Measurements from ENCODE around the gene ACTA2. TPM values are rescaled to one million over a fixed set of nuclear protein-coding genes. Genes with fewer than 3 reads are reported as not detected.

ACTA2 gene
- total RNA-seq (2014; rRNA removed; shearing (Covaris generic)) = 1,885 and 2,012 TPM in 2 replicates

DNA sequence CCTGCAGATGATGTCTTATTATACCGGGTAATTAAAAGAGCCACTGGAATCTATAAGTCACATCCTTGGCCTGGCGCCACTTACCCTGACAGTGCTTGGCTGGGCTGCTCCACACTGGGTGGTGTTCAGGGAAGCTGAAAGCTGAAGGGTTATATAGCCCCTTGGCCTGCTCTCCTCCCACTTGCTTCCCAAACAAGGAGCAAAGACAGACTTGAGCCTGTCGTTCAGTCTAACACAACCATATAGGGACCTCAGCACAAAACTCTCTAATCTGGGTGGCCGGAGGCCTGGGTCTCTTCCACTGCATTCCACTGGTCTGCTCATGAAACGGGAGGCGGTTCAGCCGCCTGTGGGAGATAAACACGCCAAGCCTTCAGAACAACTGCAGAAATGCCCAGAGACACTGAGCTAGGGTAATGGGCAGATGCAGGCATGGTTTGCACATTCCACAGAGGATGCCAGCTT is at the start of gene ACTA2:
Gene ACTA2, minus strand, starts transcription at position 127 of the 465 bp plus-strand sequence. CDS start 3,843 bp downstream, outside the sequence.
- H3K4me3 ChIP-seq = peak within 1 kb of the TSS; percentile 32
- H3K27me3 ChIP-seq (replicated peaks) = no peaks in the 10 kb centered on the region
- peaks cover 45% of the 10 kb centered on the region for H3K4me1 ChIP-seq (replicated peaks)
- peak; percentile 74 to 85 for DNase-seq (ENCODE audit: low read depth in 1 of 2, low spot score in 2 of 2)
- no peaks in the 10 kb centered on the region for H3K9me3 ChIP-seq (replicated peaks)
- peaks cover 27% of the 10 kb centered on the region for H3K36me3 ChIP-seq
- peak within 1 kb of the TSS; percentile 32 for H3K27ac ChIP-seq

GRCh38 chr10:89001729-89002072 is 49.1 kb upstream of the ACTA2 start:
- DNase-seq (ENCODE audit: low read depth in 1 of 2, low spot score in 2 of 2) = no peak
- H3K4me3 ChIP-seq = no peak overlapping the region
- H3K27me3 ChIP-seq (replicated peaks) = no peaks in the 10 kb centered on the region
- peaks cover 4% of the 10 kb centered on the region for H3K36me3 ChIP-seq
- peaks cover 20% of the 10 kb centered on the region for H3K4me1 ChIP-seq (replicated peaks)
- no peaks in the 10 kb centered on the region for H3K9me3 ChIP-seq (replicated peaks)
- no peak overlapping the region for H3K27ac ChIP-seq

GRCh38 chr10:89001024-89001728 is 48.6 kb upstream of the ACTA2 start:
- H3K9me3 ChIP-seq (replicated peaks) = no peaks in the 10 kb centered on the region
- peaks cover 4% of the 10 kb centered on the region for H3K36me3 ChIP-seq
- no peak for DNase-seq (ENCODE audit: low read depth in 1 of 2, low spot score in 2 of 2)
- H3K27me3 ChIP-seq (replicated peaks) = no peaks in the 10 kb centered on the region
- no peak overlapping the region for H3K27ac ChIP-seq
- H3K4me1 ChIP-seq (replicated peaks) = peaks cover 20% of the 10 kb centered on the region
- H3K4me3 ChIP-seq = peak overlapping the region; percentile 14; the same call in 1 of the 2 replicates

GRCh38 chr10:88999625-89000024 is 47.1 kb upstream of the ACTA2 start:
- DNase-seq (ENCODE audit: low read depth in 1 of 2, low spot score in 2 of 2) = no peak
- peaks cover 4% of the 10 kb centered on the region for H3K36me3 ChIP-seq
- no peak overlapping the region for H3K4me3 ChIP-seq
- H3K9me3 ChIP-seq (replicated peaks) = no peaks in the 10 kb centered on the region
- H3K27ac ChIP-seq = peak overlapping the region; percentile 34
- peaks cover 20% of the 10 kb centered on the region for H3K4me1 ChIP-seq (replicated peaks)
- H3K27me3 ChIP-seq (replicated peaks) = no peaks in the 10 kb centered on the region

DNA sequence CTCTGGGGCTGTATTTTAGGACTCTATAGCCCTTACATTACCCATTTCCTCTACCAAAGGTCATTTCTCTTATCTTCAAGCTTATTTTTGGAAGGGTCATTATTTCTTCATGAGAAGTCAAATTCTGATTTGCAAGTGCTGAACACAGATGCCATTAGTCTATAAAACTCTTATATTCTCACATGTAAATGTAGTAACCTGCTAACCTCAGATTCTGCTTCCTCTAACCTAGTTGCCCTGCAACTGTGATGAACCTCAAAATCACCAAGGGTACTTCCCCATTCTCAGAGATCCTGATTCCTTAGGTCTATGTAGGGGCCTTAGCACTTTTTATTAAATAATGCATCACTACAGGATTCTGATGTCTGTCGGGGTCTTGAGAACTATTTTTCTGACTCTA is 44.4 kb upstream of the ACTA2 start:
- Histone ChIP-seq H3K4me1 (replicated peaks) (peaks cover 39% of the 10 kb centered on the region), H3K9me3 (replicated peaks) (no peaks in the 10 kb centered on the region), H3K36me3 (no peaks in the 10 kb centered on the region), H3K27ac (no peak overlapping the region), H3K27me3 (replicated peaks) (no peaks in the 10 kb centered on the region), H3K4me3 (no peak overlapping the region)
- DNase-seq (ENCODE audit: low read depth in 1 of 2, low spot score in 2 of 2) = no peak

DNA sequence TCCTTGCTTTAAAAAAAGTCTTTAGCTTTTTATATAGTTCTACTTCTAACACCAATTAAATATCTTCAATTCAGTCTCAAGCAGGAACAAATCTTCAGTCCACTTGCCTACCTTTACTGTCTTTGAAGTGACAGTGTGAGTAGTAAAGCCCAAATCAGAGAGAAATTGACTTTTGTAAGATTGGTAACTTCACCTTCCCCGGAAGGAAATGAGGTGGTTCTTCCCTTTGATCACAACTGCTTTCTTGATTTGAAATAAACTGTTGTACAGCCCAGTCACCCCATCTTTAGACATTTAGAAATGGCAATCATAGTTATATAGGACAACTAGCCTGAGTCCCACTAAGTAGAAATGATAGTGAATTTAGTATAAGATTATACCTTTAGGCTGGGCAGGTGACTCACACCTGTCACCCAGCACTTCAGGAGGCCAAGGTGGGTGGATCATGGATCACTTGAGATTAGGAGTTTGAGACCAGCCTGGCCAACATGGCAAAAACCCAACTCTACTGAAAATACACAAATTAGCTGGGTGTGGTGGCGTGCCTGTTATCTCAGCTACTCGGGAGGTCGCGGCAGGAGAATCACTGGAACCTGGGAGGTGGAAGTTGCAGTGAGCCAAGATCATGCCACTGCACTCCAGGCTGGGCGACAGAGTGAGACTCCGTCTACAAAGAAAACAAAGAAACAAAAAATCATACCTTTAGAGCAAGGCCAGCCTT is 42.7 kb upstream of the ACTA2 start:
- no peaks in the 10 kb centered on the region for H3K27me3 ChIP-seq (replicated peaks)
- H3K27ac ChIP-seq = no peak overlapping the region
- no peak overlapping the region for H3K4me3 ChIP-seq
- no peaks in the 10 kb centered on the region for H3K9me3 ChIP-seq (replicated peaks)
- H3K4me1 ChIP-seq (replicated peaks) = peaks cover 28% of the 10 kb centered on the region
- H3K36me3 ChIP-seq = no peaks in the 10 kb centered on the region
- DNase-seq (ENCODE audit: low read depth in 1 of 2, low spot score in 2 of 2) = no peak

- Histone ChIP-seq H3K9me3 (replicated peaks) (no peaks in the 10 kb centered on the region), H3K27me3 (replicated peaks) (no peaks in the 10 kb centered on the region), H3K36me3 (no peaks in the 10 kb centered on the region), H3K4me1 (replicated peaks) (peaks cover 31% of the 10 kb centered on the region), H3K4me3 (no peak overlapping the region), H3K27ac (peak overlapping the region; percentile 6)
- DNase-seq (ENCODE audit: low read depth in 1 of 2, low spot score in 2 of 2) = peak in 1 of 2 experiments; percentile 32
Observed at GRCh38 chr10:88994019-88994418, 41.4 kb upstream of the ACTA2 start.

DNA sequence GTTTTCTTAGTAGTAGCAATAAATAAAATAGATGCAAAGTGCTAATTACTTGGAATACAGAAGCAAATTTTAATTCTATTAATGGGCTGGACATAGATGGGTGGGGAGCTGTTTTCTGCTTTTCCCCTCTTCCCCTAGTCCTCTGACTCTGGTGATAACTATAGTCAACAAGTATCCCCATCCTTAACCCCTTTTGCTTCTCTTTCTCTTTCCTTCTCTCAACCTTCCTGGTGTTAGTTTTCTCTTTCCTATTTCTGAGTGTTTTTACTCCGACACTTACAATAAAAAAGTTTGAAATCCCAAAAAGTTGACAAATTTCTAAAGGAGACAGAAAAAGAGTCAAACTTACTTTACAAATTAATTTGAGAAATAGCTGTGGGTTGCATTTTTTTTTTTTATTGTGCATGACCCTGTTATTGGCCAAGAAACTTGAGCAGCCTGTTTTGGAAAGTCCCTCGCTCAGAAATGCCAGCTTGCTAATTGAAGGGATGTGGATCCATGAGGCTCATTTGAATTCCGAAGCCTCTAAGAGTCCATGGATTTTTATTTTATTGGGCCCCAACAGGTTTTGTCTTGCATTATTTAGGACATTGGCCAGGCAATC is 40.5 kb upstream of the ACTA2 start:
- Histone ChIP-seq H3K27ac (no peak overlapping the region), H3K9me3 (replicated peaks) (no peaks in the 10 kb centered on the region), H3K36me3 (no peaks in the 10 kb centered on the region), H3K4me1 (replicated peaks) (peaks cover 31% of the 10 kb centered on the region), H3K4me3 (no peak overlapping the region), H3K27me3 (replicated peaks) (no peaks in the 10 kb centered on the region)
- peak in 1 of 2 experiments; percentile 40 for DNase-seq (ENCODE audit: low read depth in 1 of 2, low spot score in 2 of 2)

GRCh38 chr10:88991899-88992320 is 39.3 kb upstream of the ACTA2 start:
- Histone ChIP-seq H3K9me3 (replicated peaks) (no peaks in the 10 kb centered on the region), H3K4me1 (replicated peaks) (peaks cover 31% of the 10 kb centered on the region), H3K27me3 (replicated peaks) (no peaks in the 10 kb centered on the region), H3K36me3 (no peaks in the 10 kb centered on the region), H3K4me3 (peak overlapping the region; percentile 69), H3K27ac (peak overlapping the region; percentile 47)
- no peak for DNase-seq (ENCODE audit: low read depth in 1 of 2, low spot score in 2 of 2)

- peak overlapping the region; percentile 47 for H3K27ac ChIP-seq
- DNase-seq (ENCODE audit: low read depth in 1 of 2, low spot score in 2 of 2) = peak; percentile 51 to 70
- peak overlapping the region; percentile 69 for H3K4me3 ChIP-seq
Observed at GRCh38 chr10:88991161-88991898, 38.8 kb upstream of the ACTA2 start.

GRCh38 chr10:88990384-88991160 is 38.0 kb upstream of the ACTA2 start, which contains the start of gene FAS:
TSS of gene FAS (plus strand) at chr10:88990798. CDS start at chr10:88990877, 79 bp downstream.
- Histone ChIP-seq H3K27ac (peak within 1 kb of the TSS; percentile 47), H3K9me3 (replicated peaks) (no peaks in the 10 kb centered on the region), H3K36me3 (no peaks in the 10 kb centered on the region), H3K4me3 (peak within 1 kb of the TSS; percentile 69), H3K4me1 (replicated peaks) (peaks cover 31% of the 10 kb centered on the region), H3K27me3 (replicated peaks) (no peaks in the 10 kb centered on the region)
- peak; percentile 64 to 72 for DNase-seq (ENCODE audit: low read depth in 1 of 2, low spot score in 2 of 2)

More at GRCh38 chr10:88991161-88991898, 38.8 kb upstream of the ACTA2 start:
- Histone ChIP-seq H3K27me3 (replicated peaks) (no peaks in the 10 kb centered on the region), H3K4me1 (replicated peaks) (peaks cover 31% of the 10 kb centered on the region), H3K9me3 (replicated peaks) (no peaks in the 10 kb centered on the region), H3K36me3 (no peaks in the 10 kb centered on the region)

DNA sequence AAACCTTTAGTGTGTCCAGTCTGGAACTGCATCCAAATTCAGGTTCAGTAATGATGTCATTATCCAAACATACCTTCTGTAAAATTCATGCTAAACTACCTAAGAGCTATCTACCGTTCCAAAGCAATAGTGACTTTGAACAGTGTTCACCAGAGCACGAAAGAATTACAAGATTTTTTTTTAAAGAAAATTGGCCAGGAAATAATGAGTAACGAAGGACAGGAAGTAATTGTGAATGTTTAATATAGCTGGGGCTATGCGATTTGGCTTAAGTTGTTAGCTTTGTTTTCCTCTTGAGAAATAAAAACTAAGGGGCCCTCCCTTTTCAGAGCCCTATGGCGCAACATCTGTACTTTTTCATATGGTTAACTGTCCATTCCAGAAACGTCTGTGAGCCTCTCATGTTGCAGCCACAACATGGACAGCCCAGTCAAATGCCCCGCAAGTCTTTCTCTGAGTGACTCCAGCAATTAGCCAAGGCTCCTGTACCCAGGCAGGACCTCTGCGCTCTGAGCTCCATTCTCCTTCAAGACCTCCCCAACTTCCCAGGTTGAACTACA is 37.3 kb upstream of the ACTA2 start:
- Histone ChIP-seq H3K27me3 (replicated peaks) (no peaks in the 10 kb centered on the region), H3K27ac (peak overlapping the region; percentile 47; the same call in 1 of the 2 replicates), H3K9me3 (replicated peaks) (no peaks in the 10 kb centered on the region), H3K4me1 (replicated peaks) (peaks cover 31% of the 10 kb centered on the region), H3K36me3 (no peaks in the 10 kb centered on the region), H3K4me3 (peak overlapping the region; percentile 69)
- no peak for DNase-seq (ENCODE audit: low read depth in 1 of 2, low spot score in 2 of 2)
